A673 (cell line): Measurements from ENCODE around the gene HOXC10.

Experiments
- EZH2 ChIP-seq: fragments of 200-600 bp; sonication (generic); IDR thresholded peaks from 2 replicates; pipeline ENCODE4 v1.6.1; 2017; ENCODE audit warnings: borderline replicate concordance, low read depth, mild to moderate bottlenecking, mixed read lengths, antibody characterized with exemption, low read length; ENCODE audit not compliant: poor library complexity, severe bottlenecking
- TF ChIP-seq, protein P1 (sequence below): fragments of 300-800, 200-600 bp; sonication (generic); conservative IDR thresholded peaks from 2 replicates; pipeline ENCODE4 v1.5.1; 2017; ENCODE audit warnings: low read depth, mild to moderate bottlenecking, antibody characterized with exemption, low read length, moderate library complexity, mixed read lengths

DNA sequence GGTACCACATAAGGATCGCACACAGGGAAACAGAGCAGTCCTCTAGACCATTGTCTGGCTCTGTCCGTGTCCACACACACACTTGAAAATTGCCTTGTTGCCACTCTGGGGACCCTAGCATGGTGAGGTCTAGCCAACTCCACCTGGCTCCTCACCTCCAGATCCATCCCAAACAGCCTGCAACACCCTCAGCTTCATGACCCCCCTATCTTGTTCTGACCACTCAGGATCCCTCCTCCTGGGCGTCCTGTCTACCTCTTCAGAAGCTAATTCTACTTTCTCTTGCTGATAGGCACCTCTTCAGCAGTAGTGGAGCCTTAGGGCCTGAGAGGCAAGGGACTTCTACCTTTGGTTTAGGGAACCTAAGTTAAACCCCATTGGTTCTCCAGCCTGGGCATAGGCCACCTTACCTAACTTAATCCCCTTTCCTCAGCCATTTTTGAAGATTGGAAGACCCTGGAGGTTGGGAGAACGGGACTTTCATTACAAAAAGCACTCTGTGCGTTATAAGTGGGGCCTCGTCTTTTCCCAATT is 47.2 kb downstream of the HOXC10 start:
- TF ChIP-seq, protein P1, sequence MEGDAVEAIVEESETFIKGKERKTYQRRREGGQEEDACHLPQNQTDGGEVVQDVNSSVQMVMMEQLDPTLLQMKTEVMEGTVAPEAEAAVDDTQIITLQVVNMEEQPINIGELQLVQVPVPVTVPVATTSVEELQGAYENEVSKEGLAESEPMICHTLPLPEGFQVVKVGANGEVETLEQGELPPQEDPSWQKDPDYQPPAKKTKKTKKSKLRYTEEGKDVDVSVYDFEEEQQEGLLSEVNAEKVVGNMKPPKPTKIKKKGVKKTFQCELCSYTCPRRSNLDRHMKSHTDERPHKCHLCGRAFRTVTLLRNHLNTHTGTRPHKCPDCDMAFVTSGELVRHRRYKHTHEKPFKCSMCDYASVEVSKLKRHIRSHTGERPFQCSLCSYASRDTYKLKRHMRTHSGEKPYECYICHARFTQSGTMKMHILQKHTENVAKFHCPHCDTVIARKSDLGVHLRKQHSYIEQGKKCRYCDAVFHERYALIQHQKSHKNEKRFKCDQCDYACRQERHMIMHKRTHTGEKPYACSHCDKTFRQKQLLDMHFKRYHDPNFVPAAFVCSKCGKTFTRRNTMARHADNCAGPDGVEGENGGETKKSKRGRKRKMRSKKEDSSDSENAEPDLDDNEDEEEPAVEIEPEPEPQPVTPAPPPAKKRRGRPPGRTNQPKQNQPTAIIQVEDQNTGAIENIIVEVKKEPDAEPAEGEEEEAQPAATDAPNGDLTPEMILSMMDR, result no peak
- TF ChIP-seq EZH2, result no peak
